Measurements from ENCODE around the gene TBCA.

Gene TBCA

DNA sequence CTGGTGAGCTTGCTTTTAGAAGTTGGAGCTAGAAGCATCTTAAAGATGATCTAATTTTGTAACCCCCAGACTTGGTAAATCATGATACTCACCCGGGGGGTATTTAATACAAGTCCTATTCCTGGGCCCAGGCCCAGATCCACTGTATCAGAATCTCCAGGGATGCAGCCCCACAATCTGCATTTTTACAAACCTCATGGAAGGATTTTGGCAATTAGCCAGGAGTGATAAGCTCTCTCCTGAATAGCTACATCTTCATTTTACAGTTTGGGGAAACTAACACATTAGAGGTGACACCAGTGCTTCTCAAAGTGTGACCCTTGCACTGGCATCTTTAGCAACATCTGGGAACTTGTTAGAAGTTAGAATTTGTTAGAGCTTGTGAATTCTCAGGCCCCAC lies 106.5 kb downstream of the TBCA start:
- H3K4me3 ChIP-seq (ENCODE audit: low read length) = no peak overlapping the region
- H3K27me3 ChIP-seq (ENCODE audit: insufficient read depth, low read length) = peaks cover 34% of the 10 kb centered on the region
- peaks cover 6% of the 10 kb centered on the region for H3K4me1 ChIP-seq (ENCODE audit: insufficient read depth, low read length)
- H3K36me3 ChIP-seq (ENCODE audit: insufficient read depth, low read length) = no peaks in the 10 kb centered on the region
- no peak overlapping the region for H2AFZ ChIP-seq (ENCODE audit: low read depth, low read length)
- H3K9me3 ChIP-seq (ENCODE audit: low read length) = peaks cover 2% of the 10 kb centered on the region

DNA sequence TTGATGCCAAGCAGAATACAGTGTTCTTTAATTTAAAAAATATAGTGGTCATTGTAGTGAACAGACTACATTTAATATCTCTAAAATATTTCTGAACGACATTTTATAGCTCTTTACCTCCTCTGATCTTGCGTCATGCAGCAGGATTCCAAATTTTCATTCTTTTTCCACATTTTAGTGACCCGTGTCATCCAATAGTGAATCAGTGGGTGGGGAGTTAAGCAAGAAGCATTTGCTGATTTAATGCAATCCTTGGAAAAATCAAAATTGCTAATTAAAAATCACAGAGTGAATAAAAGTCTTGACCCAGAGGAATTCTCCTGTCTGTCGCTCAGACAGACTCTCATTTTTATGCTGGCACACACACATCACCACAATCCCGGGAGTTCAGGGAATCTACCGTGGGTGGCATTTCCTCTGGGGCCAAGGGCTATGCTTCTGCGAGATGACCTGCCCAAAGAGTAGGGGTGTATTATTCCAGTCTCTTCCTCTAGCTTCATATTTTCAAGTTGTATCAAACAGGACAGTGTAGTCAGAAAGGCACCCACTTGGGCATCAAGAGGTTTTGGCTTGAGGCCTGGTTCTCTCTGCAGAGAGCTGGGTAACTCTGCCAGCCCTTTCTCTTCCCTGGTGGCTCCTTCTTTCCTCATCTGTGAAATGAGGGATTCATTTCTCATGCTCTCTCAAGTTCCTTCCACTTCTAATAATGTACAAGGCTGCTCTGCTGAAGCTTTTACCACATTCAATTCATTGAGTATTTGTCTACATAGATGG lies 112.9 kb downstream of the TBCA start:
- H3K36me3 ChIP-seq (ENCODE audit: insufficient read depth, low read length) = no peaks in the 10 kb centered on the region
- H3K27me3 ChIP-seq (ENCODE audit: insufficient read depth, low read length) = peaks cover 28% of the 10 kb centered on the region
- no peak overlapping the region for H2AFZ ChIP-seq (ENCODE audit: low read depth, low read length)
- H3K4me1 ChIP-seq (ENCODE audit: insufficient read depth, low read length) = peaks cover 6% of the 10 kb centered on the region
- peaks cover 2% of the 10 kb centered on the region for H3K9me3 ChIP-seq (ENCODE audit: low read length)
- H3K4me3 ChIP-seq (ENCODE audit: low read length) = no peak overlapping the region

DNA sequence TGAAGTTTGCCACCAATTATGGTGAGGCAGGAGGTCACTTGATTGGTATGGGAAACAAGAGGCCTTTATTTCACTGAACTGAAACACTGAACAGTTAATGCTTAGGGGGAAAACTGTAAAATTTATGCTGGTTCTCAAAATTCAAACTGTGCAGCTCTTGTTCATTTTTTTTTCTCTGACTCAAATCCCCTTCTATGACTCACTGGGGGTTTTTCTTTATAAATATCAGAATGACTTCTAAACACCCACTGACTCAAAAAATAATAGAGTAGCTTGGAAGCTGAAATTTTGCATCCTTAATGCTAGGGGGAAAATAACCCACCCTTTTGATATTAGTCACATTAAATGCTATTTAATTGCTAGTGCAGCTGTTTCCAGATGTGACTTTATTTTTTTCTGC lies 113.5 kb downstream of the TBCA start:
- Histone ChIP-seq H2AFZ (ENCODE audit: low read depth, low read length) (no peak overlapping the region), H3K4me3 (ENCODE audit: low read length) (no peak overlapping the region), H3K9me3 (ENCODE audit: low read length) (peaks cover 2% of the 10 kb centered on the region), H3K27me3 (ENCODE audit: insufficient read depth, low read length) (peaks cover 27% of the 10 kb centered on the region), H3K4me1 (ENCODE audit: insufficient read depth, low read length) (peaks cover 5% of the 10 kb centered on the region), H3K36me3 (ENCODE audit: insufficient read depth, low read length) (no peaks in the 10 kb centered on the region)

DNA sequence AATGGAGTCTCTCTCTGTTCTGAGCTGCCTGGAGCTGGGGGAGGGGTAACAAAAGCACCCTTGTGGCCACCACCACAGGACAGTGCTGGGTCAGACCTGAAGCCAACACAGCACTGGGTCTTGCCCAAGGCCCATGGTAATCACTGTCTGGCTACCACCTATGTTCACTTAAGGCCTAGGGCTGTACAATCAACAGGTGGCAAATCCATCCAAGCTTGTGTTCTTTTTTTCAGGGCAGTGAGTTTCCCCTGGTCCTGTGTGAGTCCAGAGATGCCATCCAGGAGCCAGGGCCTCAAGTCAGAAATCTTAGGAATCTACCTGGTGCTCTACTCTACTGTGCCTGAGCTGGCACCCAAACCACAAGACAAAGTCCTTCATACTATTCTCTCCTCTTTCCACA lies 117.5 kb downstream of the TBCA start:
- Histone ChIP-seq H3K4me1 (ENCODE audit: insufficient read depth, low read length) (no peaks in the 10 kb centered on the region), H2AFZ (ENCODE audit: low read depth, low read length) (no peak overlapping the region), H3K4me3 (ENCODE audit: low read length) (no peak overlapping the region), H3K9me3 (ENCODE audit: low read length) (no peaks in the 10 kb centered on the region), H3K27me3 (ENCODE audit: insufficient read depth, low read length) (peaks cover 12% of the 10 kb centered on the region), H3K36me3 (ENCODE audit: insufficient read depth, low read length) (no peaks in the 10 kb centered on the region)

DNA sequence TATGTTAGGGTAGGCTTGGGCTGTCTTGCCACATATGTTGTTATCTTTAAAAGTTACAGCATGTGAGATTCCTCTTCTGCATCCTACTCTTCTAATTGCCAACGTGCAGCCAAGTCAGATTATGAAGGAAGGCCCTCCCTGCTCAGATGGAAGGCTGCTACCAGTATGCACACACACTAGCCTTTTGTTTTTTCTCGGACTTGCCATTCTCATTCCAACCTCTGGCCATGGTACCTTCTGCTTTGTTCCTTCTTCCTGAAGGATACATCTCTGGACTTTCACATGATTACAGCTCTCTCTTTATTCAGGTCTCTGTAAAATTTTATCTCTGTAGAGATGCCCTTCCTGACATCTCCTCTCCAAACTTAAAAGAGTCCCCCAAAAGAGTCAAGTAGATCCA lies 124.8 kb downstream of the TBCA start:
- H3K27me3 ChIP-seq (ENCODE audit: insufficient read depth, low read length) = peaks cover 67% of the 10 kb centered on the region

DNA sequence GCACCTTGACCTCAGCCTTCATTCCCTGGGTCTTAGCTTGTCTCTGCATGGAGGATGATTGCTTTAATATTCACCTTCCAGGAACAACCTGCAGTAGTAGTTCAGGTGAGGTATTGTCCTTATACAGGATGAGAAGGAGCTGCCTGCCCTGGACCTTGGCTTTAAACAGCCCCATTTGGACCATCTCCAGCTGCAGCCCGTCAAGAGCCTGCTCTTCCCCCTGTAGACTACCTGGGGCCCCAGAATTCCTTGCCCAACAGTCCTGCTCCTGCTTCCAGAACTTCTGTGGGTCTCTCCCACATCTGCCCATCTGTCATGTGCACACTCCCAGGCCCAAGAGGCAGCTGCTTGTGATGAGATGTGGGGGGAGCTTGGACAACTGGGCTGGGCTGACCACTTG lies 125.5 kb downstream of the TBCA start:
- Histone ChIP-seq H2AFZ (ENCODE audit: low read depth, low read length) (no peak overlapping the region), H3K4me1 (ENCODE audit: insufficient read depth, low read length) (no peaks in the 10 kb centered on the region), H3K27me3 (ENCODE audit: insufficient read depth, low read length) (peaks cover 74% of the 10 kb centered on the region)

More for the DNA sequence above, 124.8 kb downstream of the TBCA start:
- H2AFZ ChIP-seq (ENCODE audit: low read depth, low read length) = no peak overlapping the region
- H3K4me3 ChIP-seq (ENCODE audit: low read length) = no peak overlapping the region
- H3K9me3 ChIP-seq (ENCODE audit: low read length) = no peaks in the 10 kb centered on the region
- no peaks in the 10 kb centered on the region for H3K4me1 ChIP-seq (ENCODE audit: insufficient read depth, low read length)
- H3K36me3 ChIP-seq (ENCODE audit: insufficient read depth, low read length) = no peaks in the 10 kb centered on the region

DNA sequence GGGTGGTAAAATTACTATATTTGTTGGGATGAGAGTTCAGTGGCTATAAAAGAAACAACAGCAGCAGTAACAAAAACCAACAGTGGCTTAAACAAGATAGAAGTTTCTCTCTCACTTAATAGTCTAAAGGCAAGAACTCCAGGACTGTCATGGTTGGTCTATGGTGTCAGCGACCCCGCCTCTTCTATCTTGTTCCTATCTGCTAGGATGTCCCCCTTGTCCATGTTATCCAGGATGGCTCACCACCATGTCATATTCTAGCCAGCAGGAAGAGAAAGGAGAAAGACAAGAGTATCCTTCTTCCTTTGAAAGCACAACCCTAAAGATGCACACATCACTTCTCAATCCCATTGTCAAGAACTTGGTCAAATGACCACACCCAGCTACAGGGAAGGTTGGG lies 126.4 kb downstream of the TBCA start:
- Histone ChIP-seq H3K27me3 (ENCODE audit: insufficient read depth, low read length) (peaks cover 81% of the 10 kb centered on the region), H2AFZ (ENCODE audit: low read depth, low read length) (no peak overlapping the region), H3K9me3 (ENCODE audit: low read length) (no peaks in the 10 kb centered on the region), H3K36me3 (ENCODE audit: insufficient read depth, low read length) (no peaks in the 10 kb centered on the region), H3K4me1 (ENCODE audit: insufficient read depth, low read length) (peaks cover 2% of the 10 kb centered on the region), H3K4me3 (ENCODE audit: low read length) (no peak overlapping the region)

More for the DNA sequence above, 125.5 kb downstream of the TBCA start:
- Histone ChIP-seq H3K4me3 (ENCODE audit: low read length) (no peak overlapping the region), H3K36me3 (ENCODE audit: insufficient read depth, low read length) (no peaks in the 10 kb centered on the region), H3K9me3 (ENCODE audit: low read length) (no peaks in the 10 kb centered on the region)

DNA sequence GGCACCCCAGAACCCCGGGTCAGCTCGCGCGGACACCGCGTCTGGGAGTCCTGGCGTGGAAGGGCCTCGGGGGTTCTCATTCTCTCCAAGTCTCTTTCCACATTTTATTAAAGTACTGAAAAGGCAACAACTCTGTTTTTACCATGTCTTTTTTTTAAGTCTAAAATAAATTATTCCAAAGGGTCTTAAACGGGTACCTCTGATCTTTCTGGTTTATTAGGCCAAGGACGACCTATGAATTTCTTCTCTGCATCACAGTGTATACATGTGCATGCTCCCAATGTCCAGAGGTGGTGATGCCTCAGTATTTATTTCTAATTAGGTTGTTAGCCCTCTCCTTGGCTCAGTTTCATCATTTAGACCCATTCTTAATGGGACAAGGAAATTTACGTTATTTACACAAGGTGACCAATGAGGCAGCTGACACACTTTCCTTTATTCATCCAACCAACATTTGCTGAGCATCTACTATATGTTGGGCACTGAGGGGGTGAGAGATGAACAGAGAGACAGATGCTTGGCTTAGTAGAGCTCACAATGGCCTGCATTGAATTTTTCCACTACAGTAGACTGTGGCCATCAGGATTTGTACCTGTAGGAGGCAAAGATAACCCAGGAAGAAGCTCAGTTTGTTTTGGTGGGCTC lies 130.0 kb downstream of the TBCA start:
- Histone ChIP-seq H3K36me3 (ENCODE audit: insufficient read depth, low read length) (no peaks in the 10 kb centered on the region), H3K9me3 (ENCODE audit: low read length) (no peaks in the 10 kb centered on the region), H3K27me3 (ENCODE audit: insufficient read depth, low read length) (peaks cover 95% of the 10 kb centered on the region), H2AFZ (ENCODE audit: low read depth, low read length) (no peak overlapping the region), H3K4me1 (ENCODE audit: insufficient read depth, low read length) (peaks cover 2% of the 10 kb centered on the region), H3K4me3 (ENCODE audit: low read length) (no peak overlapping the region)

DNA sequence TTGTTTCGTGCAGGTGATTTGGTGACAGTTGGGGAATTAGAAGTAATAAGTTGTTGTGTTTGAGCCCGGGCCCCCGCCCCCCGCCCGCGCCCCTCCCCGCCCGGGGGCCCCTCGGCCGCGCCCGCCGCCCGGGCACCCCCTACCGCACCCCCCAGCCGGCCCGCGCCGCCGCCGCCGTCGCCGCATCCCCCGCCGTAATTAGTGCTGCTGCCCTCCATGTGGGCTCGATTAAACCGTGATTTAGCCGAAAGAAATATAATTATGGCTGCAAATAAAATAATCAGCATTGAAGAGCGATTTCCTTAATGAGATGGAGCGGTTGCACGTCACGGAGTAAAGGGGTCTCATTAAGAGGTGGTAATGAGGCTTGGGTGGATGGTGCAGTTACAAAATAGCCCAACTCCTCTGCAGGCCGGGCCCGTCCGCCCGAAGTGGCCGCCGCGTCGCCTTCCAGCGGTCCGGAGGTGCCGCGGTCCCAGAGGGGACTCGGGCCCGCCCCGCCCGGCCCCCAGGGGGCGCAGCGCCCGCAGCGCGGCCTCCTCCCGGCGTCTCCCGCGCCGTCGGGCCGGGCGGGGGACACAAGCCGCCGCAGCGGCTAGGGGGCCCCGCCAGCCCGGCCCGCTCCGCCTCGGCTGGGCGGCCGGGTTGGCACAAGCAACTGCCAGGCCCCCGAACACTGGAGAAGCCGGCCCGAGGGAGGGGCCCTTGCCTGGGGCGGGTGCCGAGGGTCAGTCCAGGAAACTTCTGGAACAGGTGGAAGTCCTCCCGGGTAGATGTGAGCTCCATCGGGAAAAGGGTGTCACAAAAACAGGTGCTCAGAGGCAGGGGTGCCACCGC lies 130.8 kb downstream of the TBCA start:
- Histone ChIP-seq H3K36me3 (ENCODE audit: insufficient read depth, low read length) (no peaks in the 10 kb centered on the region), H2AFZ (ENCODE audit: low read depth, low read length) (no peak overlapping the region), H3K27me3 (ENCODE audit: insufficient read depth, low read length) (peaks cover 95% of the 10 kb centered on the region), H3K9me3 (ENCODE audit: low read length) (no peaks in the 10 kb centered on the region), H3K4me1 (ENCODE audit: insufficient read depth, low read length) (peaks cover 7% of the 10 kb centered on the region), H3K4me3 (ENCODE audit: low read length) (no peak overlapping the region)

DNA sequence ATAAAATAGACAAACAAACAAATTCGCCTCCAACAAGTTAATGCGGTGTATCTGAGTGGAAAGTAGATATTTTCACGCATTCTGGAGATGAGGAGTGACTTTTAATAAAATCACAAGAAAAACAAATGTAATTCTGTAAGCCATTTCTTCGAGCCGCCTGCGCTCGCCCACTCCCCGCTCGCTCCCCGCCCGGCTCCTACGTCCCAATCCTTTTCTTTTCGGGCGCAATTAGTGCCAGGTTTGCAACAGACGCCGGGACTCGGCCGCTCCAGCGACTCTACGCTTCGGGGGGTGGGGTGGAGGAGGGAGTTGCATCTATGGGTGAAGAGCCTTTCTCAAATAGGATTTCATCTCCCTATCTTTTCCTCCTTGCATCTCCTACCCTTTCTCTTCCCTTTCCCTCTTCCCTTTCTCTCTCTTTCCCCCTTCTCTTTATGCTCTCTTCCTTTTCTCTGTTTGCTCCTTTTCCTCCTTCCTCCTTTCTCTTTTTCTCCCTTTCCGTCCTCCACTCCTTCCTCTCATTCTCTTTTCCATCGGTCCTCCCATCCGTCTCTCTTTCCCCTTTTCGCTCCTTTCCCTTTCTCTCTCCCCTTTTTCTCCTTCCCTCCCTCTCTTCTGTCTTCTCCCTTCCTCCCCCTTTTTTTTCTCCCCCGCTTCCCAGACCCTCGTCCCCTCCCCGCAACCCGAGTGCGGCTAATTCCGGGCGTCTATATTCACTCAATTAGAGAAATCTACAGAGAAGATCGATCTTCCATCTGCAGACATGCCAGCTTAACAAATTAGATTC lies 131.6 kb downstream of the TBCA start:
- Histone ChIP-seq H3K4me1 (ENCODE audit: insufficient read depth, low read length) (peaks cover 9% of the 10 kb centered on the region), H3K9me3 (ENCODE audit: low read length) (no peaks in the 10 kb centered on the region), H3K27me3 (ENCODE audit: insufficient read depth, low read length) (peaks cover 95% of the 10 kb centered on the region), H3K4me3 (ENCODE audit: low read length) (no peak overlapping the region), H2AFZ (ENCODE audit: low read depth, low read length) (no peak overlapping the region), H3K36me3 (ENCODE audit: insufficient read depth, low read length) (no peaks in the 10 kb centered on the region)

DNA sequence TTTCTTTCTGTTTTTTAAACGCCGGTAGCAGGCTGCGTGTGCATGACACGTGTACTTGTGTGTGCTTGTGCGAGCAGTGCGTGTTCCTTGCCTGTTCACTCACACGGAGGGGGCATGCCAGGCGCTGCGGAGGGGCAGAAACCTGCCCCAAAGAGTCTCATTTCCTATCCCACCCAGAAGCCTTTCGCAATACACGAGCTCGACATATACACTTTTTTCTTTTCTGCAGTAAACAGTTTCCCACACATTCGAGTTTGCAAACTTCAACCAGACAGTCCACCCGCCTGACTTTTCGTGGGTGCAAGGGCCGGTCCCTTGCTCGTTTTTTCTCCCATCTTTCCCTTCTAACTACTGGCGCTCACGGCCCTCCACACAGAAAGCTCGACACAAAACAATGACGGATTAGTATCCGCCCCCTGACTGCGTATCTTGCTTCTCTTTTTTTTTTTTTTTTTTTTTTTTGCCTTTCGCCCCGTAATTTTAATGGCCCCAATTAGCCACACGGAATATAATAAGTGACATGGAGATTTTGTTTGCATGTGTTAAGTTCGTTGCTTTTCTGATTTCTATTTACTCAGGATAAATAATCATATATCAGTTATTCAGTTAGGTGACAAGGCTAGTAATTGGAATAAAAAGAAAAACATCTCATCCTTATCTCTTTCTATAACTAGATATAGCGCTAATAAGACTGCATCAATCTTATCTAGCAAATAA lies 132.3 kb downstream of the TBCA start:
- Histone ChIP-seq H3K4me3 (ENCODE audit: low read length) (no peak overlapping the region), H2AFZ (ENCODE audit: low read depth, low read length) (no peak overlapping the region), H3K27me3 (ENCODE audit: insufficient read depth, low read length) (peaks cover 95% of the 10 kb centered on the region), H3K36me3 (ENCODE audit: insufficient read depth, low read length) (no peaks in the 10 kb centered on the region), H3K4me1 (ENCODE audit: insufficient read depth, low read length) (peaks cover 13% of the 10 kb centered on the region), H3K9me3 (ENCODE audit: low read length) (no peaks in the 10 kb centered on the region)
